Measurements from ENCODE around the gene TEX29.

TEX29 gene

DNA sequence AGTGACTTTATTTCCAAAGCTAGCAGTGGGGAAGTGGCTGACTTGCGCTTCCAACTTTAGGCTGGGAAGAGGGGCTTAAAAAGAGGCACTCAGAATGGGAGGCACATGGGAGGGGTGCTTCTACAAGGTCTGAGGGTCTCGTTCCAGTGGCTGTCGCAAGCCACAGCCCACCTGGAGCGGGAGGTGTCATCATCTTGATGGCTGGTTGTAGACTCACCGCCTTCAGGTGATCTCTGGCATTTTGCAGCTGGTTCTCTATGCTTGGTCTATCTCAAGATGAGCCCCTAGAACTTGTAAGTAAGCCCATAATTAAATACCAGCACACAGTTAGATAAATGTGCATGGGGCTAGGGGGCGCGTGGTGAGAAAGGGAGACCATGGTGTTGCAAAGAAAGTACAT, 9.2 kb downstream of the TEX29 start:
- intact Hi-C loops (cut with DNase I): no loop called here
- DNase-seq: peak in 1 of 42 donors; percentile 7

DNA sequence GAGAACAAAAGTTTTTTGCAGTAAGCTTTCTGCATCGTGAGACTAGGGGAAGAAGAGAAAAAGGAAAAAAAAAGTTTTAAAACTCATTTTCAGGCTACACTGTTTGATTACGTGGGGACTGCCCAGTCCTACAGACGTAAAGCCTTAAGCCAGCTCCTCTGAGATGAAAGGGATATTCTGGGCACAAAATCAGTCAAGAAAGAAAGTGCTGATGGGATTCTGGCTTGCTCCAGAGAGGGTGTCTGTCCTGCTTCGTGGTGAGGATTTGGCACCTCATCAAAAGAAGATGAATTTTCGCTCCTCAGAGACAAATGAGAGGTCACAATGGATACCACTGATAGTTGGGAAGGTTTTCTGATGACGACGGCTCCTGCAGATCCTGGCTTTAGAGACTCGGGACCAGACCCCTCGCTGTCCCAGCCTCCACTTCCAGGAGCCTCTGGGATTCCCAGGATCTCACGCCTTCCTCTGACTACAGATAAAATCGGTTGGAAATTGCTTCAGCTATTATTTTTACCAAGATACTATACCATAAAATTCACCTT, 9.7 kb downstream of the TEX29 start:
- intact Hi-C loops (cut with DNase I): no loop called here
- peak in 1 of 42 donors; percentile 31 for DNase-seq

- intact Hi-C loops (cut with DNase I): no loop called here
- peak in 3 of 42 donors; percentile 11 to 36 (median 22) for DNase-seq
These were observed 14.9 kb downstream of the TEX29 start for GRCh38 chr13:111335298-111335697.

GRCh38 chr13:111336666-111337065, 16.2 kb downstream of the TEX29 start:
- intact Hi-C loops (cut with DNase I): no loop called here
- no peak for DNase-seq

- peak in 2 of 42 donors; percentile 4 to 5 for DNase-seq
- intact Hi-C loops (cut with DNase I): no loop called here
These were observed 16.8 kb downstream of the TEX29 start for GRCh38 chr13:111337206-111337605.

DNA sequence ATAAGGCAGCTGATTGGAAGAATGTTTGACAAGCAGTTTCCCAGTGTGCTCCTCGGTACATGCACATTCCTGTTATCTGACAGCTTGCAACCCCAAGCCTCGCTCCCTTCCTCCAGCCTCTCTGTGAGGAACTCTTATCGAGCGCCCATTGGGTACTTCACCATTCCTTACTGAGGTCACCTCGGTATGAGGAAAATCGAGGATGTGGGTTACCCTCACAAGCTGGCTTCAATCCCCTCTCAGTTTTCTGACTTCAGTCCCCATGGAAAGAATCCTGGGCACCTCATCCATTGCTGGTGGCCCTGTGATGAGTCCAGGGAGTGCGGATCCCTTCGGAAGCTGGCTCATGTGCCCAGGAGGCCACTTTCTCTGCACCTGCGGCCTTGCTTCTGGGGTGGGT, 17.3 kb downstream of the TEX29 start:
- intact Hi-C loops (cut with DNase I): no loop called here
- DNase-seq: peak in 3 of 42 donors; percentile 2 to 5 (median 4)

GRCh38 chr13:111338841-111339240, 18.4 kb downstream of the TEX29 start:
- intact Hi-C loops (cut with DNase I): no loop called here
- peak in 3 of 42 donors; percentile 7 to 22 (median 11) for DNase-seq

DNA sequence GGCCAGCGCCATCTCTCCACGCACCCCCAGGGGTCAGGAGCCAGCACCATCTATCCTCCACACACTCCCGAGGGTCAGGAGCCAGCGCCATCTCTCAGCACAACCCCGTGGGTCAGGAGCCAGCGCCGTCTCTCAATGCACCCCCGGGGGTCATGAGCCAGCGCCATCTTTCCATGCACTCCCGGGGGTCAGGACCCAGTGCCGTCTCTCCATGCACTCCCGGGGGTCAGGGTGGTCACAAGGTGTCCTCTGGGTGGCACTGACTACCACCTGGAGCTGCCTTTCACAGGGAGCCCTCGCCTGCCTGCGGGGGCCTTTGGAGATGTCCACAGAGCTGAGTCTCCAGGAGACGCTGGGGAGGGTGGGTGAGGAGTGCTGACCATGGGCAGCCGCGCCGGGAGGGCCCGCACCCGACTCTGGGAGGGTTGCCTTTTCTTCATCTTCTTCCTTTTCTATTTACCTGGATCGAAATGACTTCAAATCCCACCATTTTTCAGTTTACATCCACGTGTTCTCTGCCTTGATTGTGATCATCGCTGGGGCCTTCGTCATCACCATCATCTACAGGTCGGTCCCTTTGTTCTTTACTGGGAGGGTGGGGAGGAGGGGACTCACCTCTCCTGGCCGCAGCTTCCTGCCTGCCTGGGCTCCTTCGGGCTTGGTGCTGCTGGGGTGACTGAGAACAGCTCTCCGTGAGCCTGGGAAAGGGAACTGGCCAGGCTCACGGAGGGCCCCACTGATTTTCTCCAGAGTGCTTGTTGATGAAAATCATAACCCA, 19.1 kb downstream of the TEX29 start:
- DNase-seq: peak in 4 of 42 donors; percentile 1 to 32 (median 18)
- intact Hi-C loops (cut with DNase I): no loop called here

GRCh38 chr13:111341886-111342285, 21.4 kb downstream of the TEX29 start:
- DNase-seq: peak in 2 of 42 donors; percentile 13 to 24
- intact Hi-C loops (cut with DNase I): no loop called here

DNA sequence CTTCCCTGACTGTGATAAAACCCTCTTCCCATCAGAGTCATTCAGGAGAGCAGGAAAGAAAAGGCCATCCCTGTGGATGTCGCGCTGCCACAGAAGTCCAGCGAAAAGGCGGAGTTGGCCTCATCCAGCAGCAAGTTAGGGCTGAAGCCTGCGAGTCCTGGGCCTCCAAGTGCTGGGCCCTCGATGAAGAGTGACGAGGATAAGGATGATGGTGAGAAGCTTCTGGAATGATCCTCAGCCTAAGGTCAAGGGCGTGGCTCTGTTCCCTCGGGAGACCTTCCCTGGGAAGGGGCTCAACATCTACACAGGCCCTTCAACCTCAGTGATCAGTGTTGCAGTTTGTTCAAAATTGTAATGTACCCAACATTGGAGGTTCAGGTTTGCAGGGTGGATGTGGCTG, 22.3 kb downstream of the TEX29 start:
- intact Hi-C loops (cut with DNase I): no loop called here

GRCh38 chr13:111343186-111343805, 22.9 kb downstream of the TEX29 start:
- peak in 3 of 42 donors; percentile 3 to 25 (median 10) for DNase-seq
- intact Hi-C loops (cut with DNase I): no loop called here

More for the DNA sequence above, 22.3 kb downstream of the TEX29 start:
- DNase-seq: peak in 3 of 42 donors; percentile 7 to 24 (median 16)

GRCh38 chr13:111344471-111345191, 24.2 kb downstream of the TEX29 start:
- DNase-seq: peak in 3 of 42 donors; percentile 24 to 40 (median 37)

GRCh38 chr13:111345682-111346081, 25.2 kb downstream of the TEX29 start:
- peak in 3 of 42 donors; percentile 14 to 41 (median 31) for DNase-seq
- intact Hi-C loops (cut with DNase I): no loop called here

More at GRCh38 chr13:111344471-111345191, 24.2 kb downstream of the TEX29 start:
- intact Hi-C loops (cut with DNase I): no loop called here

DNA sequence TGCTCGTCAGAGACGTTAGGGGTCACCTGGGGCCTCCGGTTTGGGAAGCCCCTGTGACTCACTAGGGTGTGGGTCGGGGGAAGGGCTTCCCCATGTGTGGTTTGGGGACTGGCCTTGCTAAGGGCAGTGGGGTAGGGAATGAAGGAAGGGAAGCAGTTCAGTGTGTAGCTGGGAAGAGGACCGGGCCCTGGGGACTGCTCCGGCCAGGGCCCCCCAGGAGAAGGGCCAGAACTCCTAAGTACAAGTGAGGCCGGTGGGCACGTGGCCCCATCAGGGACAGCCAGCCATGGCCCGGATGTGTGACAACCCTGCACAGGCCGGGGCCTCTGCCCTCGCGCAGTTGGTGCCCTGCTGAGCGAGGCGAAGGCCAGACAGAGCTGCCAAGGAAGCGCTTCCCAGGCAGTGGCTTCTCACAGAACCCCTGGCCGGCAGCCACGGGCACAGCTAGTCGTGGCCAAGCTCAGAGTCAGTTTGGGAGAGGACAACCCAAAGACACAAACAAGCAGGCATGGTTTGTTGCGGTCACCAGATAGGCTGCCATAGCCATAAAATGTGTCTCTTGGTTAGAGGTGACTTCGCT, 25.7 kb downstream of the TEX29 start:
- intact Hi-C loops (cut with DNase I): no loop called here
- peak in 3 of 42 donors; percentile 3 to 32 (median 31) for DNase-seq

- peak in 3 of 42 donors; percentile 4 to 14 (median 11) for DNase-seq
- intact Hi-C loops (cut with DNase I): no loop called here
These were observed 27.0 kb downstream of the TEX29 start for GRCh38 chr13:111347438-111347837.

DNA sequence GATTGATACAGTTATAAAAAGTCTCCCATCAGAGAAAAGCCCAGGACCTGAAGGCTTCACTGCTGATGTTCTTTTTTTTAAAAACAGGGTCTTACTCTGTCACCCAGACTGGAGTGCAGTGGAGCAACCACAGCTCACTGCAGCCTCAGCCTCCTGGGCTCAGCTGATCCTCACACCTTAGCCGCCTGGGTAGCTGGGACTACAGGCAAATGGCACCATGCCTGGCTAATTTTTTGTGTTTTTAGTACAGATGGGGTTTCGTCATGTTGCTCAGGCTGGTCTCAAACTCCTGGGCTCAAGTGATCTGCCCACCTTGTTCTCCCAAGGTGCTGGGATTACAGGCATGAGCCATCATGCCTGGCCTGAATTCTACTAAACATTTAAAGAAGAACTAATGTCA, 33.1 kb downstream of the TEX29 start:
- DNase-seq: peak in 1 of 42 donors; percentile 3
- intact Hi-C loops (cut with DNase I): no loop called here

- peak in 1 of 42 donors; percentile 25 for DNase-seq
- intact Hi-C loops (cut with DNase I): no loop called here
These were observed 34.3 kb downstream of the TEX29 start for GRCh38 chr13:111354789-111355188.

GRCh38 chr13:111356795-111357194, 36.4 kb downstream of the TEX29 start:
- intact Hi-C loops (cut with DNase I): no loop called here
- DNase-seq: peak in 1 of 42 donors; percentile 13

Measured in head of caudate nucleus (tissue), 42 donors.